Gastroesophageal sphincter (tissue), 3 donors: ENCODE measurements around the gene CPNE1.
"Not testable (repeated sequence)": the region's sequence is repeated elsewhere in the genome, so short reads cannot be mapped to it uniquely, and the experiment has no call there.

Experiments used
- POLR2A ChIP-seq, 2 donors: fragments of 450-650 bp; IDR thresholded peaks; one replicate each; pipeline ENCODE4 v1.6.1; 2017; ENCODE audit warnings: antibody characterized with exemption in 2 of 2, mild to moderate bottlenecking in 2 of 2, moderate library complexity in 1 of 2
- POLR2AphosphoS5 ChIP-seq: sonication (generic); formaldehyde crosslinking; IDR thresholded peaks from one replicate; pipeline ENCODE4 v1.6.1; 2017; ENCODE audit warnings: antibody characterized with exemption
- TF ChIP-seq, protein P1 (sequence below), 4 experiments: fragments of 200-600 bp in 2 of 4; fragments of 450-650 bp in 2 of 4; sonication (generic) in 1 of 4; IDR thresholded peaks; one replicate each; pipeline ENCODE4 v1.5.1; 2017 to 2019; ENCODE audit warnings: antibody characterized with exemption in 4 of 4, mild to moderate bottlenecking in 2 of 4, moderate library complexity in 2 of 4

DNA sequence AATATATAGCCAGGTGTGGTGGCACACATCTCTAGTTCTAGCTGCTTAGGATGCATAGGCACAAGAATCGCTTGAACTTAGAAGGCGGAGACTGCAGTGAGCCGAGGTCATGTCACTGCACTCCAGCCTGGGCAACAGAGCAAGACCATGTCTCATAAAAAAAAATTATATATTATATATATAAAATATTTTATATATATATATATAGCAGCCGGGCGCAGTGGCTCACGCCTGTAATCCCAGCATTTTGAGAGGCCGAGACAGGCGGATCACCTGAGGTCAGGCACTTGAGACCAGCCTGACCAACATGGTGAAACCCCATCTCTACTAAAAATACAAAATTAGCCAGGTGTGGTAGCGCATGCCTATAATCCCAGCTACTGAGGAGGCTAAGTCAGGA is 20.7 kb upstream of the CPNE1 start:
- not testable (repeated sequence) for TF ChIP-seq POLR2AphosphoS5; POLR2A (IDR thresholded peaks at IDR 0.05)
- TF ChIP-seq, protein P1, sequence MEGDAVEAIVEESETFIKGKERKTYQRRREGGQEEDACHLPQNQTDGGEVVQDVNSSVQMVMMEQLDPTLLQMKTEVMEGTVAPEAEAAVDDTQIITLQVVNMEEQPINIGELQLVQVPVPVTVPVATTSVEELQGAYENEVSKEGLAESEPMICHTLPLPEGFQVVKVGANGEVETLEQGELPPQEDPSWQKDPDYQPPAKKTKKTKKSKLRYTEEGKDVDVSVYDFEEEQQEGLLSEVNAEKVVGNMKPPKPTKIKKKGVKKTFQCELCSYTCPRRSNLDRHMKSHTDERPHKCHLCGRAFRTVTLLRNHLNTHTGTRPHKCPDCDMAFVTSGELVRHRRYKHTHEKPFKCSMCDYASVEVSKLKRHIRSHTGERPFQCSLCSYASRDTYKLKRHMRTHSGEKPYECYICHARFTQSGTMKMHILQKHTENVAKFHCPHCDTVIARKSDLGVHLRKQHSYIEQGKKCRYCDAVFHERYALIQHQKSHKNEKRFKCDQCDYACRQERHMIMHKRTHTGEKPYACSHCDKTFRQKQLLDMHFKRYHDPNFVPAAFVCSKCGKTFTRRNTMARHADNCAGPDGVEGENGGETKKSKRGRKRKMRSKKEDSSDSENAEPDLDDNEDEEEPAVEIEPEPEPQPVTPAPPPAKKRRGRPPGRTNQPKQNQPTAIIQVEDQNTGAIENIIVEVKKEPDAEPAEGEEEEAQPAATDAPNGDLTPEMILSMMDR (IDR thresholded peaks at IDR 0.05), result not testable (repeated sequence)
